Ectodermal cell (in vitro differentiated cells): ENCODE results near the gene PDZRN3.
A peak's percentile ranks its signal among the peaks of the same experiment; 100 is the strongest.

Experiments
- H3K27ac ChIP-seq: 2 replicates; pipeline ENCODE4 v1.7.0; 2013; ENCODE audit warnings: mild to moderate bottlenecking, low read depth, low read length; ENCODE audit not compliant: insufficient read depth, poor library complexity, severe bottlenecking
- H3K27me3 ChIP-seq: 2 replicates; pipeline ENCODE4 v1.7.0; 2013; ENCODE audit warnings: mild to moderate bottlenecking, low read length; ENCODE audit not compliant: insufficient read depth, control insufficient read depth, poor library complexity, severe bottlenecking
- H3K36me3 ChIP-seq: one replicate; pipeline ENCODE4 v1.7.0; 2013; ENCODE audit warnings: low read length; ENCODE audit not compliant: control insufficient read depth, insufficient read depth
- H3K4me1 ChIP-seq: one replicate; pipeline ENCODE4 v1.7.0; 2013; ENCODE audit warnings: low read length; ENCODE audit not compliant: control insufficient read depth, insufficient read depth
- H3K4me3 ChIP-seq: 2 replicates; pipeline ENCODE4 v1.7.0; 2013; ENCODE audit warnings: low read depth, low read length, control low read depth; ENCODE audit not compliant: insufficient read depth
- H3K9me3 ChIP-seq: 2 replicates; pipeline ENCODE4 v1.7.0; 2013; ENCODE audit warnings: mild to moderate bottlenecking, low read length, moderate library complexity; ENCODE audit not compliant: control insufficient read depth
- WGBS, 2 experiments: methylation state at CpG; one replicate each; pipeline ENCODE4 v1.1.7; 2013; ENCODE audit warnings: missing lambda C conversion rate in 2 of 2; 5-methylcytosine and 5-hydroxymethylcytosine counted together

PDZRN3 gene

GRCh38 chr3:73499787-73500186, 125.0 kb downstream of the PDZRN3 start:
- 90 to 97% methylated on average over 3 of the region's 3 CpGs for whole genome bisulfite sequencing, 2 experiments
- no peak overlapping the region for H3K27ac ChIP-seq

GRCh38 chr3:73498764-73499622, 125.7 kb downstream of the PDZRN3 start:
- WGBS, 2 experiments: 90% methylated on average over 23 of the region's 23 CpGs
- H3K9me3 ChIP-seq: no peaks in the 10 kb centered on the region
- no peaks in the 10 kb centered on the region for H3K4me1 ChIP-seq
- no peaks in the 10 kb centered on the region for H3K36me3 ChIP-seq
- H3K27me3 ChIP-seq: no peaks in the 10 kb centered on the region
- no peak overlapping the region for H3K27ac ChIP-seq
- no peak overlapping the region for H3K4me3 ChIP-seq

More at GRCh38 chr3:73499787-73500186, 125.0 kb downstream of the PDZRN3 start:
- Histone ChIP-seq H3K36me3 (no peaks in the 10 kb centered on the region), H3K9me3 (no peaks in the 10 kb centered on the region), H3K27me3 (no peaks in the 10 kb centered on the region), H3K4me1 (no peaks in the 10 kb centered on the region), H3K4me3 (no peak overlapping the region)

- Histone ChIP-seq H3K36me3 (no peaks in the 10 kb centered on the region), H3K27ac (no peak overlapping the region), H3K9me3 (no peaks in the 10 kb centered on the region), H3K4me3 (no peak overlapping the region), H3K27me3 (no peaks in the 10 kb centered on the region), H3K4me1 (no peaks in the 10 kb centered on the region)
- WGBS, 2 experiments: 92 to 94% methylated on average over 5 to 13 of the region's 13 CpGs
Measured at GRCh38 chr3:73497646-73498406, 126.9 kb downstream of the PDZRN3 start.

GRCh38 chr3:73493543-73494308, 131.0 kb downstream of the PDZRN3 start:
- 76 to 80% methylated on average over 7 of the region's 7 CpGs for WGBS, 2 experiments
- no peaks in the 10 kb centered on the region for H3K36me3 ChIP-seq
- H3K4me3 ChIP-seq: no peak overlapping the region
- H3K27me3 ChIP-seq: no peaks in the 10 kb centered on the region
- H3K27ac ChIP-seq: no peak overlapping the region
- H3K4me1 ChIP-seq: no peaks in the 10 kb centered on the region
- no peaks in the 10 kb centered on the region for H3K9me3 ChIP-seq

GRCh38 chr3:73492186-73492585, 132.6 kb downstream of the PDZRN3 start:
- Histone ChIP-seq H3K36me3 (no peaks in the 10 kb centered on the region), H3K4me3 (no peak overlapping the region), H3K27me3 (no peaks in the 10 kb centered on the region), H3K27ac (peak overlapping the region; percentile 12), H3K4me1 (no peaks in the 10 kb centered on the region), H3K9me3 (no peaks in the 10 kb centered on the region)
- WGBS, 2 experiments: 76 to 77% methylated on average over 5 of the region's 5 CpGs

- no peaks in the 10 kb centered on the region for H3K9me3 ChIP-seq
- H3K4me3 ChIP-seq: no peak overlapping the region
- no peaks in the 10 kb centered on the region for H3K4me1 ChIP-seq
- no peak overlapping the region for H3K27ac ChIP-seq
- no peaks in the 10 kb centered on the region for H3K27me3 ChIP-seq
- no peaks in the 10 kb centered on the region for H3K36me3 ChIP-seq
Measured at GRCh38 chr3:73491287-73491662, 133.5 kb downstream of the PDZRN3 start.

- 32 to 36% methylated on average over 8 of the region's 8 CpGs for WGBS, 2 experiments
- Histone ChIP-seq H3K27ac (no peak overlapping the region), H3K36me3 (no peaks in the 10 kb centered on the region), H3K27me3 (no peaks in the 10 kb centered on the region), H3K4me3 (no peak overlapping the region), H3K4me1 (peaks cover 5% of the 10 kb centered on the region), H3K9me3 (no peaks in the 10 kb centered on the region)
Measured at GRCh38 chr3:73490453-73491286, 134.1 kb downstream of the PDZRN3 start.

GRCh38 chr3:73485877-73486330, 138.8 kb downstream of the PDZRN3 start:
- Histone ChIP-seq H3K4me3 (no peak overlapping the region), H3K27ac (no peak overlapping the region), H3K4me1 (peaks cover 12% of the 10 kb centered on the region), H3K36me3 (no peaks in the 10 kb centered on the region), H3K27me3 (no peaks in the 10 kb centered on the region), H3K9me3 (no peaks in the 10 kb centered on the region)
- 83 to 85% methylated on average over 4 of the region's 4 CpGs for WGBS, 2 experiments

- H3K27me3 ChIP-seq: no peaks in the 10 kb centered on the region
- peaks cover 12% of the 10 kb centered on the region for H3K4me1 ChIP-seq
- H3K27ac ChIP-seq: no peak overlapping the region
- H3K36me3 ChIP-seq: no peaks in the 10 kb centered on the region
- WGBS, 2 experiments: 18 to 19% methylated on average over 5 to 7 of the region's 7 CpGs
- H3K4me3 ChIP-seq: no peak overlapping the region
- no peaks in the 10 kb centered on the region for H3K9me3 ChIP-seq
Measured at GRCh38 chr3:73484656-73485248, 140.0 kb downstream of the PDZRN3 start.
